CD1c-positive myeloid dendritic cell (primary cell): Measurements from ENCODE around the gene ACOT11.
"Not testable (repeated sequence)": the region's sequence is repeated elsewhere in the genome, so short reads cannot be mapped to it uniquely, and the experiment has no call there.

Experiments used
- DNase-seq: peaks from one replicate; pipeline ENCODE4 v3.0.0-alpha.2; 2016; ENCODE audit errors: extremely low spot score

The ACOT11 gene

GRCh38 chr1:54547601-54548388 is at the start of gene ACOT11:
Gene ACOT11, plus strand, starts transcription at chr1:54548228. Its CDS starts 82 bp downstream, at chr1:54548310.
- peak; percentile 34 for DNase-seq

- DNase-seq: no peak
Measured at GRCh38 chr1:54498383-54499096, 49.5 kb upstream of the ACOT11 start.

GRCh38 chr1:54499097-54499359 is 49.0 kb upstream of the ACOT11 start:
- DNase-seq: no peak

GRCh38 chr1:54499360-54500106 is 48.5 kb upstream of the ACOT11 start:
- DNase-seq: no peak

- DNase-seq: no peak
Measured at GRCh38 chr1:54500107-54500431, 48.0 kb upstream of the ACOT11 start.

GRCh38 chr1:54501849-54502248 is 46.2 kb upstream of the ACOT11 start:
- no peak for DNase-seq

- DNase-seq: no peak
Measured at GRCh38 chr1:54502342-54502741, 45.7 kb upstream of the ACOT11 start.

GRCh38 chr1:54506594-54506993 is 41.4 kb upstream of the ACOT11 start:
- DNase-seq: no peak

GRCh38 chr1:54507033-54507870 is 40.8 kb upstream of the ACOT11 start:
- no peak for DNase-seq

GRCh38 chr1:54510715-54511270 is 37.2 kb upstream of the ACOT11 start:
- no peak for DNase-seq

- not testable (repeated sequence) for DNase-seq
Measured at GRCh38 chr1:54513921-54514580, 34.0 kb upstream of the ACOT11 start.

GRCh38 chr1:54516249-54516920 is 31.6 kb upstream of the ACOT11 start:
- DNase-seq: no peak

GRCh38 chr1:54517496-54517895 is 30.5 kb upstream of the ACOT11 start:
- no peak for DNase-seq

GRCh38 chr1:54518489-54518888 is 29.5 kb upstream of the ACOT11 start:
- DNase-seq: no peak

- no peak for DNase-seq
Measured at GRCh38 chr1:54519709-54520108, 28.3 kb upstream of the ACOT11 start.

- no peak for DNase-seq
Measured at GRCh38 chr1:54520631-54521321, 27.3 kb upstream of the ACOT11 start.

- DNase-seq: not testable (repeated sequence)
Measured at GRCh38 chr1:54526565-54526964, 21.5 kb upstream of the ACOT11 start.

GRCh38 chr1:54528613-54529012 is 19.4 kb upstream of the ACOT11 start:
- DNase-seq: no peak

- no peak for DNase-seq
Measured at GRCh38 chr1:54532033-54532432, 16.0 kb upstream of the ACOT11 start.

- not testable (repeated sequence) for DNase-seq
Measured at GRCh38 chr1:54536656-54537055, 11.4 kb upstream of the ACOT11 start.
